ENCODE measurements around the gene PDP2. TPM values are rescaled to one million over a fixed set of nuclear protein-coding genes. Genes with fewer than 3 reads are reported as not detected.

Gene PDP2
- total RNA-seq, 4 donors from 2014 or later: 4.9 to 36.2 (median 11.5) TPM

GRCh38 chr16:66874079-66874775 is 6.1 kb upstream of the PDP2 start:
- H3K36me3 ChIP-seq: no peaks in the 10 kb centered on the region
- in situ Hi-C loops (cut with MboI; ENCODE audit: low pct_ligation_motif_present in 1 of 4, low pct_unique_long_range_greater_than_20kb in 1 of 4, low sequenced_read_pairs in 3 of 4) (loop anchor here (25.0 kb wide), 1 partner anchor 462 kb away; no protein-coding TSS in a partner anchor), intact Hi-C loops (cut with DNase I; ENCODE audit: low total_unique reads) (no loop called here)
- no peaks in the 10 kb centered on the region for H3K27me3 ChIP-seq
- TF ChIP-seq POLR2AphosphoS5 (IDR thresholded peaks at IDR 0.05): no peak
- TF ChIP-seq POLR2A (IDR thresholded peaks at IDR 0.05): no peak
- no peak for TF ChIP-seq EP300 (IDR thresholded peaks at IDR 0.05; ENCODE audit: low read depth)
- TF ChIP-seq, protein P1, sequence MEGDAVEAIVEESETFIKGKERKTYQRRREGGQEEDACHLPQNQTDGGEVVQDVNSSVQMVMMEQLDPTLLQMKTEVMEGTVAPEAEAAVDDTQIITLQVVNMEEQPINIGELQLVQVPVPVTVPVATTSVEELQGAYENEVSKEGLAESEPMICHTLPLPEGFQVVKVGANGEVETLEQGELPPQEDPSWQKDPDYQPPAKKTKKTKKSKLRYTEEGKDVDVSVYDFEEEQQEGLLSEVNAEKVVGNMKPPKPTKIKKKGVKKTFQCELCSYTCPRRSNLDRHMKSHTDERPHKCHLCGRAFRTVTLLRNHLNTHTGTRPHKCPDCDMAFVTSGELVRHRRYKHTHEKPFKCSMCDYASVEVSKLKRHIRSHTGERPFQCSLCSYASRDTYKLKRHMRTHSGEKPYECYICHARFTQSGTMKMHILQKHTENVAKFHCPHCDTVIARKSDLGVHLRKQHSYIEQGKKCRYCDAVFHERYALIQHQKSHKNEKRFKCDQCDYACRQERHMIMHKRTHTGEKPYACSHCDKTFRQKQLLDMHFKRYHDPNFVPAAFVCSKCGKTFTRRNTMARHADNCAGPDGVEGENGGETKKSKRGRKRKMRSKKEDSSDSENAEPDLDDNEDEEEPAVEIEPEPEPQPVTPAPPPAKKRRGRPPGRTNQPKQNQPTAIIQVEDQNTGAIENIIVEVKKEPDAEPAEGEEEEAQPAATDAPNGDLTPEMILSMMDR (IDR thresholded peaks at IDR 0.05): no peak
- 33 to 100% methylated on average over 1 of the region's 1 CpG for WGBS, 2 donors (ENCODE audit: low coverage in 1 of 2)
- no peak for DNase-seq
- H3K27ac ChIP-seq: peak overlapping the region in 2 of 4 donors; percentile 16 to 25
- H3K4me1 ChIP-seq: peaks cover 7 to 41% (median 26%) of the 10 kb centered on the region in 4 donors
- H3K9me3 ChIP-seq: no peaks in the 10 kb centered on the region
- H3K4me3 ChIP-seq: no peak overlapping the region

DNA sequence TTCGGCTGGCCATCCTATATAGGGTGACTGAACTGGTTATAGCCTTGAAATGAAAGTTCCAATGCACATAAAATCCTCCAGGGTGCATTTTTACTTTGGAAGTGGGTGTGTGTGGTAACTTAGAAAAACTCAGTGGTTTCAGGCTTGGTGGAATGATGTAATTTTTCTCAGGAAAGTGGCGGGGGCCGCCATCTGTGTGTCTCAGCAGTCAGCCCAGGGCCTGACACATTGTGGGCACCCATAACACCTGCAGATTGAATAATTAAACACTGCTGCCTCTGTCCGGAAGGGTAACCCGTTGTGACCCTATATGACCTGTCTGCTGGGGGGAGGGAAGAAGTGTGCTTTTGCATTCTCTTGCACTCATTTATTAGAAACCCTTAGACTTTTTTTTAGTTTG is 2.2 kb upstream of the PDP2 start:
- in situ Hi-C loops (cut with MboI; ENCODE audit: low pct_ligation_motif_present in 1 of 4, low pct_unique_long_range_greater_than_20kb in 1 of 4, low sequenced_read_pairs in 3 of 4): no loop called here
- Histone ChIP-seq H3K27me3 (no peaks in the 10 kb centered on the region), H3K4me1 (peaks cover 9 to 32% (median 14%) of the 10 kb centered on the region in 4 donors), H3K9me3 (no peaks in the 10 kb centered on the region), H3K36me3 (no peaks in the 10 kb centered on the region), H3K27ac (peak overlapping the region in 1 of 4 donors; percentile 15), H3K4me3 (no peak overlapping the region)
- WGBS, 2 donors (ENCODE audit: low coverage in 1 of 2): 54 to 60% methylated on average over 2 to 5 of the region's 5 CpGs
- intact Hi-C loops (cut with DNase I; ENCODE audit: low total_unique reads): no loop called here
- TF ChIP-seq, protein P1 (IDR thresholded peaks at IDR 0.05): no peak
- no peak for TF ChIP-seq POLR2AphosphoS5 (IDR thresholded peaks at IDR 0.05)
- TF ChIP-seq POLR2A (IDR thresholded peaks at IDR 0.05): no peak
- no peak for TF ChIP-seq EP300 (IDR thresholded peaks at IDR 0.05; ENCODE audit: low read depth)
- DNase-seq: no peak

DNA sequence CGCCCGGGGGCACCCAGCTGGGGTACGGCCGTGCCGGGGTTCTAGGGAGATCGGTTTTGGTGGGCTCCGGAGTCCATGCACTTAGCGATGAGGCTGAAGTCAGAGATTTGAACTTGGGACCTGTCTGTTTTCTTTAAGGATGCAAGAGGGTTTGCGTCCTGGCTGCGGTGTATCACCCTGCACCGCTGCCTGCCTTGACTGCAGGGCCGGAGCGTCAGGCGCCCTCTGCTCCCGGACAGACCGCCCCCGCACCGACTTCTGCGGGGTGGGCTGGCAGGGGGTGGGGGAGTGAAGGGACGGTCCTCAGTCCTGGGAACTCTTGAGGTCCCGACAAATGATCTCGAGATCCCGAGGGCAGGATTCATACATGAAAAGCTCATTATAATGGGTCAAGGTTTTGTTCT is 701 bp downstream of the PDP2 start:
- DNase-seq: no peak
- H3K9me3 ChIP-seq: no peaks in the 10 kb centered on the region
- intact Hi-C loops (cut with DNase I; ENCODE audit: low total_unique reads) (no loop called here), in situ Hi-C loops (cut with MboI; ENCODE audit: low pct_ligation_motif_present in 1 of 4, low pct_unique_long_range_greater_than_20kb in 1 of 4, low sequenced_read_pairs in 3 of 4) (no loop called here)
- 0 to 4% methylated on average over 4 to 15 of the region's 23 CpGs for WGBS, 2 donors (ENCODE audit: low coverage in 1 of 2)
- H3K27me3 ChIP-seq: no peaks in the 10 kb centered on the region
- H3K27ac ChIP-seq: peak overlapping the region; percentile 63 to 79 (median 70)
- no peak for TF ChIP-seq POLR2AphosphoS5 (IDR thresholded peaks at IDR 0.05)
- no peak for TF ChIP-seq EP300 (IDR thresholded peaks at IDR 0.05; ENCODE audit: low read depth)
- no peak for TF ChIP-seq POLR2A (IDR thresholded peaks at IDR 0.05)
- TF ChIP-seq, protein P1 (IDR thresholded peaks at IDR 0.05): no peak
- H3K4me3 ChIP-seq: peak overlapping the region; percentile 48 to 70 (median 66)
- H3K4me1 ChIP-seq: peaks cover 8 to 25% (median 9%) of the 10 kb centered on the region in 4 donors
- H3K36me3 ChIP-seq: peaks cover 0 to 5% (median 0%) of the 10 kb centered on the region in 4 donors

- Histone ChIP-seq H3K9me3 (no peaks in the 10 kb centered on the region), H3K36me3 (peaks cover 0 to 5% (median 1%) of the 10 kb centered on the region in 4 donors), H3K4me1 (peaks cover 8 to 25% (median 9%) of the 10 kb centered on the region in 4 donors), H3K27ac (no peak overlapping the region), H3K4me3 (peak overlapping the region in 2 of 4 donors; percentile 61 to 70), H3K27me3 (no peaks in the 10 kb centered on the region)
- 75% methylated on average over 2 of the region's 2 CpGs; no CpG with 5 or more reads in 1 of the 2 donors for WGBS, 2 donors (ENCODE audit: low coverage in 1 of 2)
- intact Hi-C loops (cut with DNase I; ENCODE audit: low total_unique reads): no loop called here
- TF ChIP-seq POLR2A (IDR thresholded peaks at IDR 0.05): no peak
- no peak for DNase-seq
- in situ Hi-C loops (cut with MboI; ENCODE audit: low pct_ligation_motif_present in 1 of 4, low pct_unique_long_range_greater_than_20kb in 1 of 4, low sequenced_read_pairs in 3 of 4): no loop called here
These were observed 1.2 kb downstream of the PDP2 start for GRCh38 chr16:66881560-66881959.

Data from transverse colon (tissue), 4 donors.